Measurements from ENCODE around the gene RHOF. TPM values are rescaled to one million over a fixed set of nuclear protein-coding genes. Genes with fewer than 3 reads are reported as not detected.

RHOF gene
- 111 and 112 TPM in 2 replicates for total RNA-seq

DNA sequence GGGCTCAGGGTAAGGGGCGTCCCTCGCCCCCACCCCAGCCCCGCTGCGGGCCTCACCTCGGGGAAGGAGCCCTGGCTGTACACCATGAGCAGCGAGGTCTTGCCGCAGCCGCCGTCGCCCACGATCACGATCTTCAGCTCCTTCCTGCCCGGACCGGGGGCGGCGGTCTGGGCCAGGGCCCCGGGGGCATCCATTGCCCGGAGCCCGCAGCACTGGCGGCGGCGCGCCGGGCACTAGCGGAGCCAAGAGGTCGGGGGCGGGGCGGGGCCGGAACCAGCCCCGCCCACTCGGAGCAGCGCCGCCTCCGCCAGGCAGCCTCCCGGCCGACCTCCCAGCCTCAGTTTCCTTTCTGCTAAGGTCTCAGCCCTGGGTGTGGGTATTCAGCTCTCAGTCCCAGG is at the start of gene RHOF:
TSS of gene RHOF (minus strand) at position 249 of the 398 bp plus-strand sequence. CDS start at position 194, 55 bp downstream.
- no peaks in the 10 kb centered on the region for H3K9me3 Mint-ChIP-seq
- no peaks in the 10 kb centered on the region for H3K27me3 Mint-ChIP-seq (ENCODE audit: insufficient read depth)
- H3K4me1 Mint-ChIP-seq (ENCODE audit: low read depth), result peaks cover 61% of the 10 kb centered on the region
- peak within 1 kb of the TSS; percentile 99 for H3K27ac Mint-ChIP-seq
- H3K36me3 Mint-ChIP-seq (ENCODE audit: low read depth), result peaks cover 24% of the 10 kb centered on the region
- H3K4me3 Mint-ChIP-seq, result peak within 1 kb of the TSS; percentile 96
- intact Hi-C loops (cut with micrococcal nuclease), result loop anchor here (1.0 to 5.0 kb wide), 6 partner anchors 11 to 441 kb away; partner anchors contain the start of genes ANAPC5 and DIABLO
- no peak for DNase-seq (ENCODE audit: low spot score)

GRCh38 chr12:121839993-121840761 is 46.7 kb upstream of the RHOF start:
- Mint-ChIP-seq H3K9me3 (no peaks in the 10 kb centered on the region), H3K4me3 (peak overlapping the region; percentile 95), H3K36me3 (ENCODE audit: low read depth) (no peaks in the 10 kb centered on the region), H3K27me3 (ENCODE audit: insufficient read depth) (peaks cover 4% of the 10 kb centered on the region), H3K4me1 (ENCODE audit: low read depth) (peaks cover 16% of the 10 kb centered on the region), H3K27ac (peak overlapping the region; percentile 79)
- intact Hi-C loops (cut with micrococcal nuclease), result loop anchor here (1.0 to 2.0 kb wide), 7 partner anchors 28 to 214 kb away; partner anchors contain the start of genes CFAP251, ORAI1, PSMD9 and TMEM120B
- no peak for DNase-seq (ENCODE audit: low spot score)

GRCh38 chr12:121839106-121839992 is 45.9 kb upstream of the RHOF start:
- peaks cover 16% of the 10 kb centered on the region for H3K4me1 Mint-ChIP-seq (ENCODE audit: low read depth)
- DNase-seq (ENCODE audit: low spot score), result peak; percentile 99
- peak overlapping the region; percentile 79 for H3K27ac Mint-ChIP-seq
- intact Hi-C loops (cut with micrococcal nuclease), result loop anchor here (1.0 to 2.0 kb wide), 7 partner anchors 27 to 213 kb away; partner anchors contain the start of genes CFAP251, ORAI1, PSMD9 and TMEM120B
- H3K27me3 Mint-ChIP-seq (ENCODE audit: insufficient read depth), result peaks cover 4% of the 10 kb centered on the region
- no peaks in the 10 kb centered on the region for H3K36me3 Mint-ChIP-seq (ENCODE audit: low read depth)
- H3K9me3 Mint-ChIP-seq, result no peaks in the 10 kb centered on the region
- peak overlapping the region; percentile 95 for H3K4me3 Mint-ChIP-seq

DNA sequence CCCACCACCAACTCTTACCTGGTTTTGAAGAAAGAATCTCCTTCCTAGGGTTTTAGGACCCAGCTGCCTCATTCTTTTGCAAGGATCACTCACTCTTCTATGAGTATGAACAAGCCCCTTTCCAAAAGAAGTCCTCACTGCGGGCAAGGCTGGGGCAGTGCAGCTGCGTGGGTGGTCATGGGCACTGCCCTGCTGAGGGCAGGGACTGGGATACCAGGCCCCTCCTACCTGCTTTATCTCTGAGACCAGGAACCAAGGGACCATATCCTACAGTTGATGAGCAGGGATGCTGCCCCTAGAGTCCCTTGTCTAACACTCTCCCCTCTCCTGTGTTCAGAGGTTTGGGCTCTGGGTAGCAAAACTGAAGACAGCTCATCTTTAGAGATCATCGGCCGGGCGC is 44.6 kb upstream of the RHOF start:
- H3K9me3 Mint-ChIP-seq, result no peaks in the 10 kb centered on the region
- no peak overlapping the region for H3K4me3 Mint-ChIP-seq
- peaks cover 16% of the 10 kb centered on the region for H3K4me1 Mint-ChIP-seq (ENCODE audit: low read depth)
- H3K27me3 Mint-ChIP-seq (ENCODE audit: insufficient read depth), result peaks cover 2% of the 10 kb centered on the region
- no peak for DNase-seq (ENCODE audit: low spot score)
- H3K27ac Mint-ChIP-seq, result no peak overlapping the region
- no peaks in the 10 kb centered on the region for H3K36me3 Mint-ChIP-seq (ENCODE audit: low read depth)
- intact Hi-C loops (cut with micrococcal nuclease), result loop anchor here (2.0 kb wide), 1 partner anchor 35 kb away; no protein-coding TSS in a partner anchor

DNA sequence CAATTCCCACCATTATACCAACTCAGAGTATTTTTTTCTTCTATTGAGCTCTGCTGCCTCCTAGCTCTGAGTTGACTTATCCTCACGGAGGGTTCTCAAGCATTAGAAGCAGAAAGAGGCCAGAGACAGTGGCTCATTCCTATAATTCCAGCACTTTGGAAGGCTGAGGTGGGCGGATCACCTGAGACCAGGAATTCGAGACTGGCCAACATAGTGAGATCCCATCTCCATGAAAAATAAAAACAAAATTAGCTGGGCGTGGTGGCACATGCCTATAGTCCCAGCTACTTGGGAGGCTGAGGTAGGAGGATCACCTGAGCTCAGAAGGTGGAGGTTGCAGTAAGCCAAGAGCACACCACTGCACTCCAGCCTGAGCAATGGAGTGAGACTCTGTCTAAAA is 44.2 kb upstream of the RHOF start:
- Mint-ChIP-seq H3K36me3 (ENCODE audit: low read depth) (no peaks in the 10 kb centered on the region), H3K4me3 (no peak overlapping the region), H3K27me3 (ENCODE audit: insufficient read depth) (peaks cover 2% of the 10 kb centered on the region), H3K4me1 (ENCODE audit: low read depth) (peaks cover 16% of the 10 kb centered on the region), H3K27ac (no peak overlapping the region), H3K9me3 (no peaks in the 10 kb centered on the region)
- no peak for DNase-seq (ENCODE audit: low spot score)
- intact Hi-C loops (cut with micrococcal nuclease), result loop anchor here (2.0 kb wide), 1 partner anchor 35 kb away; no protein-coding TSS in a partner anchor

- Mint-ChIP-seq H3K9me3 (no peaks in the 10 kb centered on the region), H3K4me3 (no peak overlapping the region), H3K4me1 (ENCODE audit: low read depth) (no peaks in the 10 kb centered on the region), H3K27ac (peak overlapping the region; percentile 12), H3K36me3 (ENCODE audit: low read depth) (peaks cover 36% of the 10 kb centered on the region), H3K27me3 (ENCODE audit: insufficient read depth) (no peaks in the 10 kb centered on the region)
- intact Hi-C loops (cut with micrococcal nuclease), result no loop called here
- DNase-seq (ENCODE audit: low spot score), result no peak
Observed at GRCh38 chr12:121831571-121832245, 38.2 kb upstream of the RHOF start.

- Mint-ChIP-seq H3K9me3 (no peaks in the 10 kb centered on the region), H3K4me3 (no peak overlapping the region), H3K36me3 (ENCODE audit: low read depth) (peaks cover 36% of the 10 kb centered on the region), H3K4me1 (ENCODE audit: low read depth) (no peaks in the 10 kb centered on the region), H3K27me3 (ENCODE audit: insufficient read depth) (no peaks in the 10 kb centered on the region), H3K27ac (peak overlapping the region; percentile 48)
- DNase-seq (ENCODE audit: low spot score), result no peak
- intact Hi-C loops (cut with micrococcal nuclease), result no loop called here
Observed at GRCh38 chr12:121830588-121831265, 37.2 kb upstream of the RHOF start.

DNA sequence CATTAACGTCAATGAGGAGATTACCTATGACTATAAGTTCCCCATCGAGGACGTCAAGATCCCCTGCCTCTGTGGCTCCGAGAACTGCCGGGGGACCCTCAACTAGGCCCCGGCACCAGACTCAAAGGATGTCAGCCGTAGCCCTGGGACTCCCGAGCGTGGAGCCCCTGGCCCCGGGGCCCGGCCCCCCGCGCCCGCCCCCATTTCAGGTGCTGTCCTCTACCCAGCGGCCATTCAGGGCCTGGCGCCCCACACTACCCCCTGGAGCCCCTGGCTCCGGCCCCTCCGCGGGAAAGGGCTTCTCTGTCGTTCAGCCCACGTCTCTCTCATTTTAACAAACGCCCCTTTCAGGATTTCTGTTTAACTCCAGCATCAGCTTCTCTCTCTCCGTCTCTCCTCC is 36.6 kb upstream of the RHOF start:
- H3K4me3 Mint-ChIP-seq, result no peak overlapping the region
- no peaks in the 10 kb centered on the region for H3K9me3 Mint-ChIP-seq
- peaks cover 38% of the 10 kb centered on the region for H3K36me3 Mint-ChIP-seq (ENCODE audit: low read depth)
- intact Hi-C loops (cut with micrococcal nuclease), result no loop called here
- no peaks in the 10 kb centered on the region for H3K27me3 Mint-ChIP-seq (ENCODE audit: insufficient read depth)
- peak overlapping the region; percentile 48 for H3K27ac Mint-ChIP-seq
- H3K4me1 Mint-ChIP-seq (ENCODE audit: low read depth), result no peaks in the 10 kb centered on the region
- DNase-seq (ENCODE audit: low spot score), result no peak

GRCh38 chr12:121829250-121829918 is 35.9 kb upstream of the RHOF start:
- no peaks in the 10 kb centered on the region for H3K27me3 Mint-ChIP-seq (ENCODE audit: insufficient read depth)
- H3K36me3 Mint-ChIP-seq (ENCODE audit: low read depth), result peaks cover 42% of the 10 kb centered on the region
- no peak for DNase-seq (ENCODE audit: low spot score)
- H3K27ac Mint-ChIP-seq, result no peak overlapping the region
- H3K9me3 Mint-ChIP-seq, result no peaks in the 10 kb centered on the region
- H3K4me1 Mint-ChIP-seq (ENCODE audit: low read depth), result no peaks in the 10 kb centered on the region
- intact Hi-C loops (cut with micrococcal nuclease), result no loop called here
- H3K4me3 Mint-ChIP-seq, result no peak overlapping the region

DNA sequence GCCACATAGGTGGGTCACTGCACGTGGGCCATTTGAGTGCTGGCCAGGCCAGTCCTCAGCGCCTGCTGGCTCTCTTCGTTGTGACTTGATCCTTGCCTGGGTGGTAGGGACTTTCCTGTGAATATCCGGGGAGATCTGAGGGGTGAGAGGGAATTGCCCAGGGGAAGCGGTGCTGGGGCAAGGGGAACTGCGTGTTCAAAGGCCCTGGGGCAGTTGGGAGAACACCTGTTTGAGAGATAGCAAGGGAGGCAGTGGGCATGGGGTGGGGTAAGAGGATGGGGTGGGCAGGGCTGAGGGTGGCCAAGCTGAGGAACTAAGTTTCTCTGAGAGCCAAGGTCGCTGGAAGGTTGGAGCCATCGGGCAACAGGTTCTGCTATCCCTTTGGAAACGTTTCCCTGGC is 35.3 kb upstream of the RHOF start:
- Mint-ChIP-seq H3K27me3 (ENCODE audit: insufficient read depth) (no peaks in the 10 kb centered on the region), H3K36me3 (ENCODE audit: low read depth) (peaks cover 46% of the 10 kb centered on the region), H3K9me3 (no peaks in the 10 kb centered on the region), H3K27ac (no peak overlapping the region), H3K4me3 (no peak overlapping the region), H3K4me1 (ENCODE audit: low read depth) (no peaks in the 10 kb centered on the region)
- no peak for DNase-seq (ENCODE audit: low spot score)
- intact Hi-C loops (cut with micrococcal nuclease), result no loop called here

DNA sequence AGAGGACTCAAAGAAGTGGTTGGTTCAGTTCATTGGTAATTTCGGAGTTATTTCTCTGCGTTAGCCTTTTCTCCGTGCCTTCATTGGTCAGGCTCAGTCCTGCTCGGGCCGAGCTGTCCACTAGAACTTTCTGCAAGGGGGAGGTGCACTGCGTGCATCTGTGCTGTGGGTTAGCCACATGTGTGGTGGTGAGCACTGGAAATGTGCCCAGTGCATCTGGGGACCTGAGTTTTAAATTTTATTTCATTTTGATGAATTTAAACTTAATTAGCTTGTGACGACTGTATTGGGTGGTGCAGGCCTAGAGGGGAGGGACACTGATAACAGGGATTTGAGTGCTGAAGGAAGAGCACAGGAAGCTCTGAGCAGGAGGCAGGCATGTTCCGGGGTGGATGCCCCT is 34.8 kb upstream of the RHOF start:
- Mint-ChIP-seq H3K9me3 (no peaks in the 10 kb centered on the region), H3K36me3 (ENCODE audit: low read depth) (peaks cover 50% of the 10 kb centered on the region), H3K27me3 (ENCODE audit: insufficient read depth) (no peaks in the 10 kb centered on the region), H3K4me1 (ENCODE audit: low read depth) (no peaks in the 10 kb centered on the region), H3K4me3 (no peak overlapping the region), H3K27ac (no peak overlapping the region)
- DNase-seq (ENCODE audit: low spot score), result no peak
- intact Hi-C loops (cut with micrococcal nuclease), result no loop called here
